IPS-11a (cell line): ENCODE results near the gene COL28A1.
"Not testable (repeated sequence)": the region's sequence is repeated elsewhere in the genome, so short reads cannot be mapped to it uniquely, and the experiment has no call there.

ENCODE experiments used
- H3K4me3 ChIP-seq: one replicate; pipeline ENCODE4 v1.5.1; 2013; ENCODE audit warnings: low read depth, low read length, control low read depth

The COL28A1 gene

GRCh38 chr7:7519528-7519927 is 16.1 kb downstream of the COL28A1 start:
- no peak overlapping the region for H3K4me3 ChIP-seq

- H3K4me3 ChIP-seq: no peak overlapping the region
These were observed 16.6 kb downstream of the COL28A1 start for GRCh38 chr7:7519056-7519455.

- no peak overlapping the region for H3K4me3 ChIP-seq
These were observed 17.9 kb downstream of the COL28A1 start for GRCh38 chr7:7517754-7518153.

- no peak overlapping the region for H3K4me3 ChIP-seq
These were observed 19.0 kb downstream of the COL28A1 start for GRCh38 chr7:7516662-7517061.

GRCh38 chr7:7516156-7516555 is 19.5 kb downstream of the COL28A1 start:
- no peak overlapping the region for H3K4me3 ChIP-seq

- H3K4me3 ChIP-seq: no peak overlapping the region
These were observed 22.6 kb downstream of the COL28A1 start for GRCh38 chr7:7512861-7513597.

GRCh38 chr7:7510794-7511193 is 24.9 kb downstream of the COL28A1 start:
- no peak overlapping the region for H3K4me3 ChIP-seq

- no peak overlapping the region for H3K4me3 ChIP-seq
These were observed 29.8 kb downstream of the COL28A1 start for GRCh38 chr7:7505915-7506314.

GRCh38 chr7:7504910-7505704 is 30.6 kb downstream of the COL28A1 start:
- no peak overlapping the region for H3K4me3 ChIP-seq

GRCh38 chr7:7499892-7500291 is 35.8 kb downstream of the COL28A1 start:
- no peak overlapping the region for H3K4me3 ChIP-seq

GRCh38 chr7:7498856-7499255 is 36.8 kb downstream of the COL28A1 start:
- no peak overlapping the region for H3K4me3 ChIP-seq

GRCh38 chr7:7496311-7496710 is 39.4 kb downstream of the COL28A1 start:
- no peak overlapping the region for H3K4me3 ChIP-seq

GRCh38 chr7:7495171-7495570 is 40.5 kb downstream of the COL28A1 start:
- no peak overlapping the region for H3K4me3 ChIP-seq

- no peak overlapping the region for H3K4me3 ChIP-seq
These were observed 44.6 kb downstream of the COL28A1 start for GRCh38 chr7:7491044-7491443.

- no peak overlapping the region for H3K4me3 ChIP-seq
These were observed 45.7 kb downstream of the COL28A1 start for GRCh38 chr7:7490003-7490402.

- H3K4me3 ChIP-seq: no peak overlapping the region
These were observed 46.1 kb downstream of the COL28A1 start for GRCh38 chr7:7489546-7489945.

- no peak overlapping the region for H3K4me3 ChIP-seq
These were observed 49.3 kb downstream of the COL28A1 start for GRCh38 chr7:7486362-7486761.

GRCh38 chr7:7484072-7484471 is 51.6 kb downstream of the COL28A1 start:
- no peak overlapping the region for H3K4me3 ChIP-seq

GRCh38 chr7:7481802-7482201 is 53.9 kb downstream of the COL28A1 start:
- no peak overlapping the region for H3K4me3 ChIP-seq

- no peak overlapping the region for H3K4me3 ChIP-seq
These were observed 56.3 kb downstream of the COL28A1 start for GRCh38 chr7:7479275-7479805.

- H3K4me3 ChIP-seq: no peak overlapping the region
These were observed 57.1 kb downstream of the COL28A1 start for GRCh38 chr7:7478569-7478968.

- H3K4me3 ChIP-seq: not testable (repeated sequence)
These were observed 58.0 kb downstream of the COL28A1 start for GRCh38 chr7:7477641-7478040.
